ENCODE measurements around the gene ERC2.

The ERC2 gene

GRCh38 chr3:55626279-55626665 is 842.0 kb downstream of the ERC2 start:
- no peak for DNase-seq

- DNase-seq, result peak; percentile 18
Observed at GRCh38 chr3:55624238-55624637, 844.0 kb downstream of the ERC2 start.

GRCh38 chr3:55623786-55624185 is 844.5 kb downstream of the ERC2 start:
- no peak for DNase-seq

GRCh38 chr3:55622733-55623132 is 845.5 kb downstream of the ERC2 start:
- no peak for DNase-seq

GRCh38 chr3:55622116-55622515 is 846.2 kb downstream of the ERC2 start:
- no peak for DNase-seq

- no peak for DNase-seq
Observed at GRCh38 chr3:55621648-55622047, 846.6 kb downstream of the ERC2 start.

- no peak for DNase-seq
Observed at GRCh38 chr3:55621026-55621422, 847.2 kb downstream of the ERC2 start.

GRCh38 chr3:55620351-55621025 is 847.8 kb downstream of the ERC2 start:
- no peak for DNase-seq

- no peak for DNase-seq
Observed at GRCh38 chr3:55619046-55619808, 849.0 kb downstream of the ERC2 start.

- DNase-seq, result no peak
Observed at GRCh38 chr3:55617385-55617784, 850.9 kb downstream of the ERC2 start.

- DNase-seq, result no peak
Observed at GRCh38 chr3:55616803-55617202, 851.5 kb downstream of the ERC2 start.

- DNase-seq, result no peak
Observed at GRCh38 chr3:55615694-55616295, 852.5 kb downstream of the ERC2 start.

GRCh38 chr3:55615039-55615693 is 853.1 kb downstream of the ERC2 start:
- no peak for DNase-seq

GRCh38 chr3:55611121-55611520 is 857.1 kb downstream of the ERC2 start:
- no peak for DNase-seq

- no peak for DNase-seq
Observed at GRCh38 chr3:55609230-55609827, 858.9 kb downstream of the ERC2 start.

GRCh38 chr3:55608301-55608937 is 859.8 kb downstream of the ERC2 start:
- DNase-seq, result no peak

- DNase-seq, result no peak
Observed at GRCh38 chr3:55607844-55608243, 860.4 kb downstream of the ERC2 start.

GRCh38 chr3:55607175-55607574 is 861.1 kb downstream of the ERC2 start:
- DNase-seq, result no peak

- no peak for DNase-seq
Observed at GRCh38 chr3:55605443-55606236, 862.6 kb downstream of the ERC2 start.

- no peak for DNase-seq
Observed at GRCh38 chr3:55604846-55605245, 863.4 kb downstream of the ERC2 start.

GRCh38 chr3:55604402-55604801 is 863.9 kb downstream of the ERC2 start:
- no peak for DNase-seq

All from CD4-positive, alpha-beta T cell treated with Interleukin-17A for 1 hour (primary cell).